ENCODE measurements around the gene SKAP1.

The SKAP1 gene

DNA sequence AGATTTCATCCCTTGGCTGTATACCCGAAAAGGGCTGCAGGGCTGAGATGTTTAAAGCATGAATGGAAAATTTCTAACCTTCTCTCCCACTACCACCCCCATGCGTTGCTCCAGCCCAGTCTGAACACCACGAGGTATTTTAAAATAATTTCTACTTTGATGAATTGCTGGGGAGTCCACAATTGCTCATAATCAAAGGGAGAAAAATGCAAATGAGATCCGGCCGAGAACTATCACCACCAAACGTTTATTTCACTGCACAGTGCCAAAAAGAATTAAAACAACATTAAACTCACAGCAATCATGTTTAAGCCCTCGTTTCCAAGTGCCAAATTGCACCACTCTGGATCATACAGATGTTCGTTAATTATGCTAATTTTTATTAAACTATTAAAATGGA lies 285.8 kb downstream of the SKAP1 start:
- no peak for DNase-seq (ENCODE audit: low spot score)

DNA sequence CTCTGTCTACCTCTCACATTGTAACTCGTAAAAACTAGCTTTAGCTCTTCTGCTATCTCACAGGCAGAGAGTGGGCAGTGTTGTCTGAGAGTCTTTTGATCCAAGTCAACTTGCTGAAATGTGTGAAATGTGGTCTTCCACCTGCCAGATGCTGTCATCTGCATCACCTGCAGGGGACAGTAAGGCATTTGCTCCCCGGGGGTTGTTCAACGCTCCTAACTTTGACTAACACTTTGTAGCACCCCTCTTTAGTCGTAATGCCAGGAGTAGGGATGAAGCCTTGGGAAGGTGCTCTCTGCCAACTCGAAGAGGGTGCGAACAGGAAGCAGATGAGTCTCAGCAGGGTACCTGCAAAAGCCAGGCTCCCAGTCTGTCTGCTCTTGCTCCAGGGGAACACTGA lies 286.4 kb downstream of the SKAP1 start:
- no peak for DNase-seq (ENCODE audit: low spot score)

DNA sequence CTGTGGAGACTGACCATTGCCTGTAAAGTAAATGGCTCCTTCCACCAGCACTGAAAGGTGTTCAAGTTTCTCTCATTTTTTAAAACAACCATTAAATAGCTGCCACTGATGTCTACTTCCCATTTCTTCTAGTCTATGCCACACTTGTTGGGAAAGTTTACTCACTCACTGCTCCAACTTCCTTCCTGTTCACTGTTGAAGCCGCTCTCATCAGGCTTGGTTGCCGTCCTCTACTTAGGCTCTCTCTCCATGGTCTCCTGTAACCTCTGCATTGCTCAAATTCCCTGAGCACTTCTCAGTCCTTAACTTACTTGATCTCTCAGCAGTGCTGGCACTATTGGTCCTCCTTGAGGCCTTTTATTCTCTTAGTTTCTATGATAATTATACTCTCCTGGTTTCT lies 290.1 kb downstream of the SKAP1 start:
- no peak for DNase-seq (ENCODE audit: low spot score)

DNA sequence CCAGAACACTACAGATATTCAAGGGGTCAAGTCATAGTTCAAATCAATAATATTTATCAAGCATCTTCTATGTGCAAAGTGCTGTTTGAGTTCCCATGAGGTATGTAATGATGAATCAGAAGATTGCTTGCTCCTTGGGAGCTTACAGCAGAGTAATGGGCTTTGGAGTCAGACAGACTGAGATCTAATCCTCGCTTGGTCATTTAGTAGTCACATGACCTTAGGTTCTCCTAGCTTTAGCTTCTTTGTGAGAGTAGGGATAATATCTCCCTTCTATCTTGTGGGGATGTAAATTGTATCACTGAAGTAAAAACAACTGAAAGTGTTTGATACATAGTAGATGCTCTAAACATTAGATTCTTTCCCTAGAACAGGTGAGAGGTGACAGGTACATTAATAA lies 292.4 kb downstream of the SKAP1 start:
- DNase-seq (ENCODE audit: low spot score) = no peak

DNA sequence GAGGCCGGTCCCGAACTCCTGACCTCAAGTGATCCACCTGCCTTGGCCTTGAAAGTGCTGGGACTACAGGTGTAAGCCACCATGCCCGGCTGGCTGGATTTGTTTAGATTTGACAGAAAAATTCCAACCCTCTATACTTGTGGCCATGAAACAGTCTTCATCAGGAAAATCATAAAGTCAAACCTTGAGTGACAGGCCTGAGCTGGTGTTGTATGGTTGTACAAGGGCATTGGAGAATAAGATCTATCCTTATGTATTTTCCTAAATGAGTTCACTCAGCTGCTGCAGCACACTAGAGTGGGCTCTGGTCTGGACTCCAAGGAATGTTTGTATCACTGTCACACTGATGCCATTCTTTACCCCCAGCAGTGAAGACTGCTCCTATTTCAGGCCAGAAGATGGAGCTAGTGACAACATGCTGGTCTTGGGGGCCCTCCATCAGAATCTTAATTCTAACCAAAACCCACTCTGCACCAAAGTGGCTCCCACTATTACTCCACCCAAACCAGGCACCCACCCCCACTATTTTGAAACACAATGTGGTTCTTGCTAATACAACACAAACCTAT lies 295.0 kb downstream of the SKAP1 start:
- DNase-seq (ENCODE audit: low spot score) = no peak

DNA sequence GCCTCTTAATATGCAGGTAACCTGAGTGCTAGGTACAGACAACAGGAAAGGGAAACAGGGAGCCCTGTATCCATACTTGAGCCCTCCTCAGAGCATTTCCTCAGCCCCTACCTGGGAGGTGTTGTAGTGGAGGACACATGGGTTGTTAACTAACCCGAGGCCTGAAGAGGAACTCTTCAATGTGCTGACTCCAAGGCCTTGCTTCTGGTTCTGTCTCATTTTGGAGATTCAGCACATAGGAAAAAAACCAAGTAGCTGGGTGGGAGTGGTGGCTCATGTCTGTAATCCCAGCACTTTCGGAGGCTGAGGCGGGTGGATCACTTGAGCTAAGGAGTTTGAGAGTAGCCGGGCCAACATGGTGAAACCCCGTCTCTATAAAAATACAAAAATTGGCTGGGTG lies 297.6 kb downstream of the SKAP1 start:
- DNase-seq (ENCODE audit: low spot score) = no peak

DNA sequence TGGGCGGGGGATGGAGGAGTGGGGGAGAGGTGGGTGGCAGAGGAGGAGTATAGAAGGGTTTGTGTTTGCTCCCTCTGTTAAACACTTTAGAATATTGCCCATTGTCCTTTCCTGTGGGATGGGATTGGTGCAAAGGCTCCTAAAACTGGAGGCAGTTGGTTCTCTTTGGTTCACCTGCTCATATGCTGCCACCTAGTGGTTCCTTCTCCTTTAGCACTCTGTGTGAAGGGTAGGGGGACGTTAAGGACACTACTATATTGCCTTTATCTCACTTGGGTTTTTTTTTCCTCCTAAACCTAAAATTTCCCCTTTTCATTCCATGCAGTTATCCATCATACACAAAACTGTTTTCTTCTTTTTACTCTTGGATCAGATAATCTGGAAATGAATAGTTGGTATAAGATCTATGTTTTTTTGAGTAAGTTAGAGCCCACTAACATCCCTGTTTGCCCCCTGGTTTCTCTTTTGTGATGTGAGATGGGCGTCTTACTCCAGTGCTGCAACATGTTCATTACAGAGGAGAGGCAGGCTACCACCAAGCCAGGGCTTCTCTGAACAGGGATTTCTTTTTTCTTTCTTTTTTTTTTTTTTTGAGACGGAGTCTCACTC lies 298.7 kb downstream of the SKAP1 start:
- DNase-seq (ENCODE audit: low spot score) = peak; percentile 79

DNA sequence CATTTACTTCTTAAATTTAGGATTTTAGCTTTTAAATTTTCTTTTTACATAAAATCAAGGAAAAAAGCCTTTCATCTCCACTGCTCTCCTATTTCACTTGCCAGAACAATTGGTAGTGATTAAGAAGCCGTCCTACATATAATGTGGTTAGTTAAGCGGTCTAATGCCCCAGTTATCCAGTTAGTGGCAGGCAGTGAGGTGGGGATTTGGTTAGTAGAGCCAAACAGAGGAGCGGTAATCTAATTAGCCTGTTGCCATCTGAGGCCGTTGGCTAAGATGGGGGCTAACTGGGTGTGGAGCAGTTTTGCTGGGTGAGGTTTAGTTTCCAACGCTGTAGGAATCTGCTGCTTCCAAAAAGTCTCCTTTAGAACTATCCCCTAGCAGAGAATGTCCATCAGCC lies 300.0 kb downstream of the SKAP1 start:
- no peak for DNase-seq (ENCODE audit: low spot score)

DNA sequence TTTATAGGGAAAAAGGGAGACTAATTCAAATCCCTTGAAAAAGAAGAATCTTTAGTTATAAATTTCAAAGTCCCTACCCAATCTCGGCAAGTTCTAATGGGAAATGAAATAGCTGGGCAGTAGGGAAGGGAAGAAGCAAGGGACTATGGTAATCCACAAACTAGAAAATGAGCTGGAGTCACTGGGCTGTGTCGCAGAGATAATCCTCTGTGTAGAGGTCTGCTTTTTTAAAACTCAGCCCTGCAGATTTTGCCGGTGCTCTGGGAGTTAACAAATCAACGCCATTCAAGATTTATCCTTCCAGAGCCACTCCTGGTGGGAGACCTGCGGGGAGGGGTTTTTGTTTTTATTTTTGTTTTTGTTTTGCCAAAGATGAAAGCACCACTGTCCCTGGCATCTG lies 301.6 kb downstream of the SKAP1 start:
- DNase-seq (ENCODE audit: low spot score) = no peak

DNA sequence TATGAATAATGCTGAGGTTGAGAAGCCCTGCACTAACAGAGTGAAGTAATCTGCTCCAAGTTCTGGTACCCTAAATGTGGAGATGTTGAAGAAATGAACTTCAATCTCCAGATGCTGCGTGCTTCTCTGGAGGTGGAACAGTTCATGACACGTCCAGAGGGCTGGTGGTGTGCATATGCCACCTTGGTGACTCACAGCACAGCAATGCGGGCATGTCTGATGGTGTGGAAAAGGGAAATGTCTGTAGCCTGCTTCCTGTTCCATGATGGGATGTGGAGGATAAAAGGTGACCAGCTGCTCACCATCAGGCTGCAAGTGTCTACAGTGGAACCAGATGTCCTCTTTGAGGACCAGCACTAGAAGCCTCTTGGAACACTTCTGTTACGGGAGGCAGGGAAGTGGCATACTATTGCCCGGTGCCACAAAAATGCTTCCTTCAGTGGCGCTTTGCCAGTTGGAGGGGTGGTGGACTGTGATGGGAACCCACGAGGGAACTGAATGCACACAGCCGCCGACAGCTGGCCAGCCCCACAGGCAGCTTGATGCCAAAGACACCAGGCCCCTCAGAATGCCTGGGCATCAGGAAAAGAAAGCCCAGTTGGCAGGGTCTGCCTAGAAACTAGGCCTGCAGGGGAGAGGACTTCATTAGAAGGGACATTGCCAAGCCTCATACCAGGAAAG lies 302.5 kb downstream of the SKAP1 start:
- DNase-seq (ENCODE audit: low spot score) = no peak

DNA sequence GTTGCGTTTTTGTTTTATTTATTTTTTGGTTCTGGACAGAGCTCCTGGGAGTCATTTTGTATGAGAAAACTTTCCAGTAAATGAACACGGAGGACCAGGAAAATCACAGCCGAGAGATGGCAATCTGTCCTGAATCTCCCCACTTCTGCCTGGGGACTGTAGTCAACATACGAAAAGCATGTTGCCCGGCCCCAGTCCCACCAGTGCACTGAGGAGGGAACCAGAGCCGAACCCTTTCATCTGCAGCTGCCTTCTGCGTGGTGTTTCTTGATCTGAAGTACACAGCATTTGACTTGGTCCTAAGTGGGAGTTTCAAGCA lies 303.5 kb downstream of the SKAP1 start:
- no peak for DNase-seq (ENCODE audit: low spot score)

DNA sequence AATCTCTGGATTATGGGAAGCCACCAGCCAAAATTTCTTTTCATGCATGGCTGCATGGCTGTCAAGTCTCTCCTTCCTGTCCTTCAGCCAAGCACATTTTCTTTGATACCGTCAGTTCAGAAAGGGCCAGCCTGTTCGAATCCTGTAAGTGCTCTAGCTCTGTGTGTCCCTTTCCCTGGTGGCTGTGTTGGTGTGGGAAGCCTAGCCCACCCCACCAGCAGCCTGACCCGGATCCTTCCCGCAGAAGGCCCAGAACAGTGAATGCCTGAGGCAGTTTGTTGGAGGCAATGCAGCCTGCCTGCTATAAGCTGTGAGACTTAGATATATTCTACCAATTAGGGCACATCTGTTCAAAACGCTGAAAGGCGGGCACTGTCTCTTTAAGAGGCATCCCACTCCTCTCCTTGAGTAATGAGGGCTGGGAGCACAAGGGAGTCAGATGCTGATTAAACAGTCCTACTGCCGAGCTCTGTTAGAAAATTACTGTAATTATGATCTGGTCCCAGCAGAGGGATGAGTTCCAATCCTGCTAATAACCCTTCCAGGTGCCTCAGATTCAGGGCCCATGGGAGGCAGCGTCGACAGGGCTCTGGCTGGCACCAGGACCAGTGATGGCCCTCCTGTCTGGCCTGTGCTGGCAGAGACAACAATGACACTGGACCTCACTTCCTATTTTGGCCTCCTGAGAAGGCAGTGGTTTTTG lies 304.0 kb downstream of the SKAP1 start:
- DNase-seq (ENCODE audit: low spot score) = no peak

DNA sequence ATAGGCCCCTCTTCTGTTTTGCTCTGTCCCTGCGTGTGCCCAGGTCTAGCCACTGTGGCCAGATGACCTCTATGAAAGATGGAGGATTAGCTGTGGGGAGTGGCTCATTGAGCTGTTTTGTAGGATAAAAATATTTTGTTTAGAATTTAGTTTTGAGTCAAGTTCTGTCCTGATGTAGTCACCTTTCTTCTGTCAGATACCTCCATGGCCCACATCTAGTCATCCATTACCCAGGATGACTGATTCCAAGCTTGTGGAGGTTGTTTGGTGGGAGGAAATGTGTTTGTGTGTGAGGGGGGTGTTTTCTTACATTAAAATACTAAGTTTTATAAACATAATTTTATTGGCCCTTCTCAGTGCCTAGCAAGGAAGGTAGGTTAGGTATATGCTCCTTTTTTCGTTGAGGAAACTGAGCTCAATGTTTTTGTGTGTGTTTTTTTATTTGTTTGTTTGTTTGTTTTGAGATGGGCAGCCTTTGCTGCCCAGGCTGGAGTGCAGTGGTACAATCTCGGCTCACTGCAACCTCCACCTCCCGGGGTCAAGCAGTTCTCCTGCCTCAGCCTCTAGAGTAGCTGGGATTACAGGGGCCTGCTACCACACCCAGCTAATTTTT lies 306.1 kb downstream of the SKAP1 start:
- no peak for DNase-seq (ENCODE audit: low spot score)

DNA sequence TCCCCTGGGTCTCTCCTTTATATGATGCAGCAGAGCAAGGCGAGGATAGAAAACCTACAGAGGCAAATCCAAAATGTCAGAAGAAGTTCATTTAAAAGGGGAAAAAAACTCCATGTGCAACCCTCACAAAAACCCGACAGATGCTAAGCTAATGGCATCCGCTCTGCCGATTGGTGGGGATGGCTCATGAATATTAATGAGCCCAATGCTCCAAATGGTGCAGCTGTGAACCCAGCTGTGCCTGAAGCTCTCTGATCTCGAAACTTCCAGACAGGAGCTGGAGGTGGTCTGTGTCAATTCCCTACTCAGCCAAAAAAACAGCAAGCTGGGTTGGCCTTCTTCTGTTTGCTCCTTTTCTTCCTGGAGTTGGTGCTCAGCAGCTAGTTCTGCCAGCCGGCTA lies 306.9 kb downstream of the SKAP1 start:
- DNase-seq (ENCODE audit: low spot score) = peak; percentile 73

DNA sequence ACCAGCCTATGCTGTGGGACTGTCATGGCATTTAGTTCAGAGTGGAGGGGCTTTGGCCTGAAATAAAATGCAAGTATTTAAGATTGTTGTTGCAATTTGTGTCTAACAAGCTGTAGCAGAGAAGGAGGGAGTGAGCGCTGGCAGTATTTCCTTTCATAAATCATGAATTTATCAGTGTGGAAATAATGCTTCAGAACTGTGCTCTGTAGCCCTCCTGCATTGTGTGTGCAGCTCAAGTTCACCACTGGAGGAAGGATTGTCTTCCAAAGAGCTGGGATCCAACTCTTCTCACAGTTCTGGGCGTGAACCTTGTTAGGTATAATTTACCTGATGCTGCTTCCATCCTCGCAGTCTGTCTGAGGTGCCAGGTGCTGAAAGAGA lies 307.4 kb downstream of the SKAP1 start:
- no peak for DNase-seq (ENCODE audit: low spot score)

DNA sequence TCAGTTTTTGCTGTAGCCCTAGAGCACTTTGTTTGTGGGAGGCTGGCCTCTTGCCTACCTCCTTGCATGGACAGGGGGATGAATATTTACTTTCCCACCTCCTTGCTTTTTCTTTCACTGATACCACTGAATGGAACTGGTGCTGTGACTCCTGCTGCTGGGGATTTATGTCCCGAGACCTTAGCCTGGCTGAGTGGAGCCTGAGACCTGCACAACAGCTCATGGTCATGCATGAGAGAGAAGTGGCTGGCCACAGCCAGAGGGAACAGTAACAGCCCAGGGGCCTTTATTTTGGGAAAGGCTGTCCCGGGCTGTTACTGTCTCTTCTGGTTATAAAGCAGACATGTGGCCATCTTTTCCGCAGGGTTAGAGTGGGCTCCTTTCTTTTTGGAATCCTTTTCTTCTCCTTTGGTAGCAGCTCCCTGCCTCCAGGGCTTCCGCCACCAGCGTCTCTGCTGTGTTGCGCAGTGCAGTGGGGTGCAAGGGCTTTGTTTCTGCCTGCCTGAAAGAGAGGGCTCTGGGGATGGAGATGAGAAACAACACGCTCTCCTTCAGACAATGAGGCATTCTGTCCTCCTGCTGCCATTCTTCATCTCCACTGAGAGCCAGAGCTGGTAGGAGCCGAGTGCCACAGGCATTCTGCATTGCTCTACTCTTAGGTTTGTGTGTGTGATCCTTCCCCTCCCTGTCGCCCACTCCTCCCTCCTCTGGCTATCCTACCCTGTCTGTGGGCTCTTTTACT lies 307.9 kb downstream of the SKAP1 start:
- DNase-seq (ENCODE audit: low spot score) = no peak

DNA sequence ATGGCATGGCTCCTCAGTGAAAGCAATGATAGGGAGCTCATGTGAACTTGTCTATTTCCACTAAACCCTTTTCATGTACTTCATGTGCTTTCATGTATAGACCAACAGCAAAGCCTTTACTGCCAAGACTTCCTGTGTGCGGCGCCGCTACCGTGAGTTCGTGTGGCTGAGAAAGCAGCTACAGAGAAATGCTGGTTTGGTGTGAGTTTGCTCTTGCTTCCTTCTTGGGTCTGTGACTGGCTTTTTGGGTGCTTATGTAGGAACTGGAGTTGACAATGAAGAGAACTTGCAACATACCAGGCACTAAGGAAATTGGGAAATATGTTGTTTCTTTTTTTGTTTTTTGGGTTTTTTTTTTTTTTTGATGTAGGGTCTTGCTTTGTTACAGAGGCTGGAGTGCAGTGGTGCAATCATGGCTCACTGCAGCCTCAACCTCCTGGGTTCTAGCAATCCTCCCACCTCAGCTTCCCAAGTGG lies 316.8 kb downstream of the SKAP1 start:
- DNase-seq (ENCODE audit: low spot score) = no peak

DNA sequence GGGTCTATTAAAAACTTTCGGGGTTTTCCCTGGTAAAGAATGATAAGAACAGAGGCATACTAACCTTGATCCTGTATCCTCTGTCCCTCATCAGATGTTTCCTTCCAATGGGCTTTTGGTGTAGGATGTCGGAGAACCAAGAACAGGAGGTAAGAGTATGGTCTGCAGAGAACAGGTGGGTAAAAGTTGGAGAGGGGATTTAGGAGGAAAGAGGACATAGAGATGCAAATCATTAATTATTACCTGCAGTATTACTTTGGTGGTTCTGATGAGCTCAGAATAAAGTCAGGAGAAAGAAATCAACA lies 318.1 kb downstream of the SKAP1 start:
- DNase-seq (ENCODE audit: low spot score) = no peak

DNA sequence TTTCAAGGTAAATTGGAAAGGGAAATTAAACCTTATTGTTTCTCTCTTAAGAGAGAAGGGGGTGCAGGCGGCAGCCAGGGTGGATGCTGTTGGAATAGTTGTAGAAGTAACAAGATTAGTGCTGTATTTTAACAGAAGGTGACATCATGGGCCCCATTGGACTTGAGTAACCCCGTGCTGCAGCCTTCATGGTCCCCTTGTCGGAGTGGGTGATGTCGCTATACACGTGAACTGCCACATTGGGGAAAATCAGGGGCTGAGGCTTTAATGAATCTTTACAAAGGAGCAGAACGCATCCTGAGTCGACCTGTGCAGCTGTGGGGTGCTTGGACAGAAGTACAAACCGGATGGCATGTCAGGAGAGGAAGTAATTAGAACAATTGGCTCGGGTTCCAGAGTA lies 319.3 kb downstream of the SKAP1 start:
- DNase-seq (ENCODE audit: low spot score) = no peak

DNA sequence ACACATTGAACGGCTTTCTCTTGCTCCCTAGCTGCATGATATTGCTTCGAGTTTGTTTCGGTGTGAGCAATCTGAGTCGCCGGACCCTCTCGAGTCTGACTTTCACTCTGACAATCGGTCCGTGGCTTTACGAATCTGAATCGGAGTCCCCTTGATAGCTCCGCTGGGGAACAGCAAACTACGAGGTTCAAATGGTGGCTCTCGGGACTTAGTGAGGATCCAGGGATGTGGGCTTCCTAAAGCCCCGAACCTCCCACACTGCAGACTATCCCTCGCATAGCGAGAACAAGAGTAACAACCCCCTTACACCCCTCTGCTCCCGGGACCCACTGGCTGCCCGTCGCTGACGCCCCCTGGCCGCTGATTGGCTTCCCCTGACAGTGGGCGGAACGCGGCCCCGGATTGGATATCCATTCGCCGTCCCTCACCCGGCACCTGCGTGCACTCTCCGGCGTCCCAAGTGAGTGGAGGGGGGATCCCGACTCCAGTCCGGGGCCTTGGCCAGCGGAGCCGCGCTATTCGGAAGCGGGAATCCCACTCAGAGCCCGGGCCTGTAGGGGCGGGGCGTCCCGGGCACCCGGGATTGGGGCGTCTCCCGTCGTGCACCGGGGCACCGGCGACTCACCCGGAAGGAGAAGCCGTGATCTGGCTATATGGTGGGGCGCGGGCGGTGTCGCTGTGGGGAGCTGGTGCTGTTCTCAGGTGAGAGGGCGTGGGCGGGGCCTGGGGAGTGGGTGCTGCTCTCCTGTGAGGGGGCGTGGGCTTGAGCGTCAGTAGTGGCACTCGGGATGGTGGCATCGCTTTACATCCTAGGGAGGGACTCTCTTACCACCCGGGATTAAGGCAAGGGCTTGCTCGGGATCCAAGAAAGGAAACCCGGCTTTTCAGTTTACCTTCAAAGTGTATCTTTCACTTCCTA lies 322.6 kb downstream of the SKAP1 start, which contains the start of gene SNX11:
Gene SNX11, plus strand, starts transcription at position 630 of the 919 bp plus-strand sequence. CDS start 4,278 bp downstream, outside the sequence.
- DNase-seq (ENCODE audit: low spot score) = peak; percentile 99

DNA sequence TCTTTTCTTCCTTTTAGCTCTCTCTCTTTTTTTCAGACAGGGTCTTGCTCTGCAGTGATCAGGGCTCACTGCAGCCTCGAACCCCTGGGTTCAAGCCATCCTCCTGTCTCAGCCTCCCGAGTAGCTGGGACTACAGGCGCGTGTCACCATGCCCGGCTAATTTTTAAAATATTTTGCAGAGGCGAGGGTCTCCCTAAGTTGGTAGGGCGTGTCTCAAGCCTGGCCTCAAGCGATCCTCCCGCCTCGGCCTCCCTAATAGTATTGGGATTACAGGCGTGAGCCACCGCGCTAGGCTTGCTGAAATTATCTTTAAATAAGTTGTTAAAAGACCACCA lies 323.2 kb downstream of the SKAP1 start:
- DNase-seq (ENCODE audit: low spot score) = no peak
